NOMO-1 treated with DMSO at 0.1 percent for 48 hours (cell line): ENCODE results near the gene PAK6.

ENCODE experiments used
- DNase-seq: peaks from one replicate; lab custom pipeline; 2025; ENCODE audit not compliant: unreplicated experiment; lab: John Stamatoyannopoulos, UW

The PAK6 gene

GRCh38 chr15:40290918-40291574 lies 52.2 kb downstream of the PAK6 start:
- no peak for DNase-seq

- no peak for DNase-seq
These were observed 53.4 kb downstream of the PAK6 start for GRCh38 chr15:40292246-40292645.

GRCh38 chr15:40293006-40293405 lies 54.1 kb downstream of the PAK6 start:
- no peak for DNase-seq

- DNase-seq: no peak
These were observed 55.3 kb downstream of the PAK6 start for GRCh38 chr15:40293905-40294895.

GRCh38 chr15:40295297-40295696 lies 56.4 kb downstream of the PAK6 start:
- no peak for DNase-seq

GRCh38 chr15:40295877-40296560 lies 57.2 kb downstream of the PAK6 start:
- DNase-seq: no peak

GRCh38 chr15:40296561-40297230 lies 57.8 kb downstream of the PAK6 start:
- DNase-seq: no peak

- DNase-seq: no peak
These were observed 58.5 kb downstream of the PAK6 start for GRCh38 chr15:40297356-40297755.

GRCh38 chr15:40298216-40298935 lies 59.5 kb downstream of the PAK6 start:
- no peak for DNase-seq

- DNase-seq: no peak
These were observed 61.5 kb downstream of the PAK6 start for GRCh38 chr15:40300367-40300766.

GRCh38 chr15:40300771-40301170 lies 61.9 kb downstream of the PAK6 start:
- DNase-seq: no peak

GRCh38 chr15:40301467-40302179 lies 62.8 kb downstream of the PAK6 start:
- DNase-seq: no peak

- no peak for DNase-seq
These were observed 63.5 kb downstream of the PAK6 start for GRCh38 chr15:40302288-40302886.

GRCh38 chr15:40302981-40303380 lies 64.1 kb downstream of the PAK6 start:
- DNase-seq: no peak

GRCh38 chr15:40303576-40303975 lies 64.7 kb downstream of the PAK6 start:
- DNase-seq: no peak

- no peak for DNase-seq
These were observed 66.4 kb downstream of the PAK6 start for GRCh38 chr15:40305281-40305680.

GRCh38 chr15:40306371-40306770 lies 67.5 kb downstream of the PAK6 start:
- DNase-seq: peak; percentile 25

GRCh38 chr15:40306908-40307307 lies 68.0 kb downstream of the PAK6 start:
- no peak for DNase-seq

- peak; percentile 83 for DNase-seq
These were observed 68.8 kb downstream of the PAK6 start, which contains the start of gene PLCB2 for GRCh38 chr15:40307421-40308211. Gene PLCB2, minus strand, starts transcription at chr15:40307935. Its CDS starts 263 bp downstream, at chr15:40307672.
